HCT116 (cell line): ENCODE measurements around the gene SYN1. TPM values are rescaled to one million over a fixed set of nuclear protein-coding genes. Genes with fewer than 3 reads are reported as not detected.

Source experiments
- ATAC-seq: fragments of 200-7000 bp; cut with Tn5 transposase; 2 replicates; pipeline ENCODE4 v1.9.1; 2020; ENCODE audit warnings: mild to moderate bottlenecking, moderate library complexity
- BruUV-seq: library from RNA; stranded (reverse); fragments of 400-500 nt; replicated peaks from 2 replicates; lab custom pipeline; 2021; lab: Mats Ljungman, UMichigan
- CTCF ChIA-PET: fragments of 300-600 bp; sonication (Branson Sonifier 250); formaldehyde crosslinking; loops from one replicate; lab custom pipeline; 2021; ENCODE audit warnings: antibody characterized with exemption; lab: Charles Lee
- POLR2A ChIA-PET: fragments of 300-600, 350-600 bp; sonication (Branson Sonifier 250); formaldehyde crosslinking; loops from one replicate; lab custom pipeline; 2021; ENCODE audit warnings: antibody characterized with exemption; lab: Charles Lee
- RAD21 ChIA-PET, 2 experiments: fragments of 300-600 bp; sonication (Branson Sonifier 250); formaldehyde crosslinking; loops; one replicate each; lab custom pipeline; 2023; ENCODE audit warnings: low total read pairs in 2 of 2; ENCODE audit not compliant: uncharacterized antibody in 2 of 2, unreplicated experiment in 2 of 2, low non-redundant PET in 1 of 2; lab: Charles Lee
- DNase-seq: peaks from one replicate; pipeline ENCODE4 v3.0.0-alpha.2; 2010; ENCODE audit warnings: low read depth, low spot score
- H2AFZ ChIP-seq: fragments of 200-600 bp; shearing (Covaris generic), sonication (generic); 2 replicates; pipeline ENCODE4 v1.6.1; 2017; ENCODE audit warnings: low read depth, mixed run types, mixed read lengths, antibody characterized with exemption, low read length; ENCODE audit not compliant: poor library complexity, severe bottlenecking
- H3K27ac ChIP-seq: 2 replicates; pipeline ENCODE4 v1.5.1; 2012; ENCODE audit warnings: low read depth, low read length
- H3K27me3 ChIP-seq: fragments of 200-600 bp; sonication (generic); 2 replicates; pipeline ENCODE4 v1.6.1; 2016; ENCODE audit warnings: mixed run types, low read length, mixed read lengths; ENCODE audit not compliant: insufficient read depth
- H3K36me3 ChIP-seq, 2 experiments: fragments of 200-500 bp in 1 of 2; fragments of 200-600 bp in 1 of 2; sonication (Bioruptor generic) in 1 of 2; sonication (generic) in 1 of 2; 2 replicates each; pipeline versions ENCODE4 v1.5.1 to v1.6.1; 2014 to 2016; ENCODE audit warnings: low read length in 2 of 2, inconsistent platforms in 1 of 2, mixed read lengths in 1 of 2, mixed run types in 1 of 2; ENCODE audit not compliant: insufficient read depth in 2 of 2, control insufficient read depth in 1 of 2
- H3K4me1 ChIP-seq, 2 experiments: fragments of 200-600 bp in 1 of 2; sonication (generic) in 1 of 2; 2 replicates each; pipeline versions ENCODE4 v1.5.1 to v1.6.1; 2012 to 2017; ENCODE audit warnings: low read length in 2 of 2, inconsistent platforms in 1 of 2, mild to moderate bottlenecking in 1 of 2, mixed read lengths in 1 of 2, mixed run types in 1 of 2, moderate library complexity in 1 of 2; ENCODE audit not compliant: insufficient read depth in 2 of 2, control insufficient read depth in 1 of 2
- H3K4me2 ChIP-seq: fragments of 200-600 bp; sonication (generic); 2 replicates; pipeline ENCODE4 v1.6.1; 2017; ENCODE audit warnings: mixed run types, low read length, mixed read lengths
- H3K4me3 ChIP-seq, 2 experiments: fragments of 200-600 bp in 1 of 2; sonication (generic) in 1 of 2; replicated peaks in 1 of 2; 2 replicates each; pipeline ENCODE4 v1.5.1; 2011 to 2016; ENCODE audit warnings: low read length in 2 of 2, control low read depth in 1 of 2, low read depth in 1 of 2, mild to moderate bottlenecking in 1 of 2, mixed read lengths in 1 of 2, mixed run types in 1 of 2
- H3K79me2 ChIP-seq: fragments of 200-600 bp; sonication (generic); 2 replicates; pipeline ENCODE4 v1.6.1; 2017; ENCODE audit warnings: mild to moderate bottlenecking, mixed run types, low read length, moderate library complexity, mixed read lengths; ENCODE audit not compliant: insufficient read depth
- H3K9ac ChIP-seq: fragments of 200-600 bp; sonication (generic); 2 replicates; pipeline ENCODE4 v1.6.1; 2016; ENCODE audit warnings: low read length, mixed read lengths
- H3K9me2 ChIP-seq: fragments of 200-600 bp; sonication (generic), shearing (Covaris generic); 2 replicates; pipeline ENCODE4 v1.6.1; 2017; ENCODE audit warnings: mixed run types, mild to moderate bottlenecking, moderate library complexity; ENCODE audit not compliant: insufficient read depth
- H3K9me3 ChIP-seq, 2 experiments: fragments of 200-500 bp in 1 of 2; fragments of 200-600 bp in 1 of 2; sonication (Bioruptor generic) in 1 of 2; sonication (generic) in 1 of 2; 2 replicates each; pipeline ENCODE4 v1.6.1; 2014 to 2017; ENCODE audit warnings: low read length in 2 of 2, mixed read lengths in 2 of 2, inconsistent platforms in 1 of 2, low read depth in 1 of 2, mild to moderate bottlenecking in 1 of 2, mixed run types in 1 of 2, moderate library complexity in 1 of 2; ENCODE audit not compliant: control insufficient read depth in 1 of 2, insufficient read depth in 1 of 2
- H4K20me1 ChIP-seq: fragments of 200-600 bp; sonication (generic), shearing (Covaris generic); 2 replicates; pipeline ENCODE4 v1.6.1; 2017; ENCODE audit warnings: mixed run types, mild to moderate bottlenecking, moderate library complexity; ENCODE audit not compliant: insufficient read depth
- ATF3 ChIP-seq: IDR thresholded peaks from 2 replicates; pipeline ENCODE4 v1.6.1; 2012
- CBX3 ChIP-seq: IDR thresholded peaks from 2 replicates; pipeline ENCODE4 v1.6.1; 2012; ENCODE audit warnings: low read depth
- CTCF ChIP-seq, 3 experiments: fragments of 200-600 bp in 1 of 3; sonication (generic) in 1 of 3; IDR thresholded peaks in 2 of 3; conservative IDR thresholded peaks in 1 of 3; 2 replicates each; pipeline ENCODE4 v1.5.1; 2012 to 2017; ENCODE audit warnings: low read depth in 2 of 3, low read length in 2 of 3, antibody characterized with exemption in 1 of 3, borderline replicate concordance in 1 of 3, control low read depth in 1 of 3, mild to moderate bottlenecking in 1 of 3, mixed read lengths in 1 of 3, mixed run types in 1 of 3, moderate library complexity in 1 of 3; ENCODE audit not compliant: insufficient read depth in 1 of 3
- EGR1 ChIP-seq: IDR thresholded peaks from 2 replicates; pipeline ENCODE4 v1.6.1; 2012; ENCODE audit warnings: low read depth
- EZH2 ChIP-seq: fragments of 200-600 bp; sonication (generic); IDR thresholded peaks from 2 replicates; pipeline ENCODE4 v1.6.1; 2017; ENCODE audit warnings: antibody characterized with exemption, mixed run types
- EZH2phosphoT487 ChIP-seq: fragments of 200-600 bp; IDR thresholded peaks from 2 replicates; pipeline ENCODE4 v1.6.1; 2018; ENCODE audit warnings: antibody characterized with exemption, borderline replicate concordance
- FOSL1 ChIP-seq: IDR thresholded peaks from 2 replicates; pipeline ENCODE4 v1.6.1; 2012; ENCODE audit warnings: low read depth
- JUND ChIP-seq: IDR thresholded peaks from 2 replicates; pipeline ENCODE4 v1.6.1; 2012
- MAX ChIP-seq: IDR thresholded peaks from 2 replicates; pipeline ENCODE4 v1.6.1; 2012
- POLR2A ChIP-seq: IDR thresholded peaks from 2 replicates; pipeline ENCODE4 v1.7.0; 2011; ENCODE audit warnings: borderline replicate concordance; ENCODE audit not compliant: insufficient read depth, insufficient read length; ENCODE audit errors: extremely low read depth
- POLR2AphosphoS5 ChIP-seq: IDR thresholded peaks from 2 replicates; pipeline ENCODE4 v1.6.1; 2011; ENCODE audit warnings: mild to moderate bottlenecking, low read depth, low read length, moderate library complexity
- REST ChIP-seq: IDR thresholded peaks from 2 replicates; pipeline ENCODE4 v1.6.1; 2012; ENCODE audit warnings: low read depth
- SIN3A ChIP-seq: IDR thresholded peaks from 2 replicates; pipeline ENCODE4 v1.6.1; 2012; ENCODE audit warnings: low read depth
- SP1 ChIP-seq: IDR thresholded peaks from 2 replicates; pipeline ENCODE4 v1.6.1; 2012; ENCODE audit warnings: low read depth
- SRF ChIP-seq: IDR thresholded peaks from 2 replicates; pipeline ENCODE4 v1.6.1; 2012; ENCODE audit warnings: low read depth
- TCF7L2 ChIP-seq: IDR thresholded peaks from 2 replicates; pipeline ENCODE4 v1.7.0; 2011; ENCODE audit warnings: borderline replicate concordance, inconsistent platforms; ENCODE audit not compliant: insufficient read depth, insufficient read length; ENCODE audit errors: extremely low read depth
- YY1 ChIP-seq: IDR thresholded peaks from 2 replicates; pipeline ENCODE4 v1.6.1; 2011; ENCODE audit warnings: low read length, low read depth, moderate library complexity, mild to moderate bottlenecking; ENCODE audit not compliant: insufficient replicate concordance; ENCODE audit errors: extremely low read depth
- ZBTB33 ChIP-seq: IDR thresholded peaks from 2 replicates; pipeline ENCODE4 v1.6.1; 2011; ENCODE audit warnings: mild to moderate bottlenecking, low read length, moderate library complexity; ENCODE audit not compliant: insufficient replicate concordance; ENCODE audit errors: extremely low read depth
- ZFX ChIP-seq: fragments of 450-650 bp; IDR thresholded peaks from 2 replicates; pipeline ENCODE4 v1.6.1; 2017
- ZNF274 ChIP-seq: fragments of 200-500 bp; sonication (Bioruptor generic); IDR thresholded peaks from 2 replicates; pipeline ENCODE4 v1.6.1; 2014; ENCODE audit warnings: mild to moderate bottlenecking, low read depth, low read length, inconsistent platforms
- intact Hi-C: fragments of 100-400 bp; cut with micrococcal nuclease; formaldehyde crosslinking; loops from 2 replicates; pipeline ENCODE4 v1.10.0; 2022
- total RNA-seq: library from RNA; stranded (reverse); gene quantifications from one replicate; pipeline ENCODE4 v1.2.1, GENCODE V29; 2021; ENCODE audit not compliant: unreplicated experiment

Gene SYN1
- total RNA-seq, 1 experiment from 2014 or later: 0.86 TPM

- Histone ChIP-seq H3K4me3 (no peak overlapping the region), H3K79me2 (no peaks in the 10 kb centered on the region), H4K20me1 (no peaks in the 10 kb centered on the region), H3K27ac (no peak overlapping the region), H3K27me3 (no peaks in the 10 kb centered on the region), H3K4me2 (no peak overlapping the region), H2AFZ (no peak overlapping the region), H3K36me3 (peaks cover 4 to 10% of the 10 kb centered on the region in 2 experiments; a peak in 3 of 4 replicates), H3K9me3 (no peaks in the 10 kb centered on the region), H3K9ac (no peak overlapping the region), H3K4me1 (no peaks in the 10 kb centered on the region), H3K9me2 (no peaks in the 10 kb centered on the region)
- ATAC-seq (peak; percentile 73), DNase-seq (no peak)
- TF ChIP-seq TCF7L2 (no peak), EZH2 (no peak), REST (no peak), FOSL1 (no peak), EGR1 (no peak), SRF (no peak), YY1 (no peak), CTCF (IDR thresholded peaks at IDR 0.05 in 2 of 3, conservative IDR thresholded peaks at IDR 0.05 in 1 of 3; ENCODE audit: borderline replicate concordance in 1 of 3, insufficient read depth in 1 of 3, low read depth in 2 of 3, low read length in 2 of 3) (no peak), EZH2phosphoT487 (no peak), ZFX (no peak), ATF3 (no peak), ZBTB33 (no peak), ZNF274 (no peak), CBX3 (no peak), SP1 (no peak), POLR2A (no peak), POLR2AphosphoS5 (no peak), SIN3A (no peak), MAX (no peak), JUND (no peak)
- RAD21 ChIA-PET: no interaction called here
- POLR2A ChIA-PET: no interaction called here
- no TSS peak for BruUV-seq
- CTCF ChIA-PET: no interaction called here
- intact Hi-C loops: no loop called here
Observed at GRCh38 chrX:47637546-47638195, 18.0 kb upstream of the SYN1 start.
